ENCODE results near the gene ADAM17. TPM values are rescaled to one million over a fixed set of nuclear protein-coding genes. Genes with fewer than 3 reads are reported as not detected.
"Not testable (repeated sequence)": the region's sequence is repeated elsewhere in the genome, so short reads cannot be mapped to it uniquely, and the experiment has no call there.

ADAM17 gene
- total RNA-seq, 2 donors from 2014 or later, result 21.3 to 22.0 TPM

- intact Hi-C loops (cut with DNase I, micrococcal nuclease), result no loop called here
Observed at GRCh38 chr2:9573013-9573720, 17.5 kb upstream of the ADAM17 start.

GRCh38 chr2:9570182-9571060 is 14.8 kb upstream of the ADAM17 start:
- intact Hi-C loops (cut with DNase I, micrococcal nuclease), result no loop called here
- no peak for DNase-seq
- ATAC-seq, result no peak

More at GRCh38 chr2:9573013-9573720, 17.5 kb upstream of the ADAM17 start:
- DNase-seq (no peak), ATAC-seq (no peak)

GRCh38 chr2:9565436-9566153 is 10.0 kb upstream of the ADAM17 start:
- intact Hi-C loops (cut with DNase I, micrococcal nuclease), result no loop called here

GRCh38 chr2:9560628-9561027 is 5.0 kb upstream of the ADAM17 start:
- intact Hi-C loops (cut with DNase I, micrococcal nuclease), result no loop called here
- ATAC-seq (no peak), DNase-seq (no peak)

More at GRCh38 chr2:9565436-9566153, 10.0 kb upstream of the ADAM17 start:
- DNase-seq, result peak; percentile 46 to 76
- peak; percentile 87 for ATAC-seq

GRCh38 chr2:9558948-9559381 is 3.3 kb upstream of the ADAM17 start:
- intact Hi-C loops (cut with DNase I, micrococcal nuclease), result loop anchor here in 1 of 2 donors (10.0 kb wide), 1 partner anchor 66 kb away; no protein-coding TSS in a partner anchor
- ATAC-seq, result no peak
- no peak for DNase-seq

- intact Hi-C loops (cut with DNase I, micrococcal nuclease), result loop anchor here in 1 of 2 donors (10.0 kb wide), 1 partner anchor 69 kb away; no protein-coding TSS in a partner anchor
- no peak for DNase-seq
Observed at GRCh38 chr2:9556121-9556743, 602 bp upstream of the ADAM17 start.

GRCh38 chr2:9554921-9555296 is 721 bp downstream of the ADAM17 start:
- intact Hi-C loops (cut with DNase I, micrococcal nuclease), result loop anchor here in 1 of 2 donors (10.0 kb wide), 1 partner anchor 70 kb away; no protein-coding TSS in a partner anchor
- ATAC-seq (peak; percentile 38), DNase-seq (peak; percentile 41 to 47)

More at GRCh38 chr2:9556121-9556743, 602 bp upstream of the ADAM17 start:
- ATAC-seq, result peak; percentile 48

- DNase-seq, result no peak
- intact Hi-C loops (cut with DNase I, micrococcal nuclease), result loop anchor here in 1 of 2 donors (10.0 kb wide), 1 partner anchor 72 kb away; no protein-coding TSS in a partner anchor
- no peak for ATAC-seq
Observed at GRCh38 chr2:9552219-9553178, 3.1 kb downstream of the ADAM17 start.

GRCh38 chr2:9550859-9551391 is 4.7 kb downstream of the ADAM17 start:
- intact Hi-C loops (cut with DNase I, micrococcal nuclease), result loop anchor here in 1 of 2 donors (10.0 kb wide), 1 partner anchor 74 kb away; no protein-coding TSS in a partner anchor
- ATAC-seq, DNase-seq: not testable (repeated sequence)

- DNase-seq (no peak), ATAC-seq (no peak)
- intact Hi-C loops (cut with DNase I, micrococcal nuclease), result no loop called here
Observed at GRCh38 chr2:9549420-9549819, 6.2 kb downstream of the ADAM17 start.

- intact Hi-C loops (cut with DNase I, micrococcal nuclease), result no loop called here
- DNase-seq, result no peak
- peak; percentile 30 for ATAC-seq
Observed at GRCh38 chr2:9548506-9548905, 7.1 kb downstream of the ADAM17 start.

GRCh38 chr2:9547262-9547991 is 8.2 kb downstream of the ADAM17 start:
- no peak for ATAC-seq
- DNase-seq, result no peak
- intact Hi-C loops (cut with DNase I, micrococcal nuclease), result no loop called here

GRCh38 chr2:9545502-9545901 is 10.1 kb downstream of the ADAM17 start:
- ATAC-seq (no peak), DNase-seq (no peak)
- intact Hi-C loops (cut with DNase I, micrococcal nuclease), result no loop called here

- no peak for ATAC-seq
- intact Hi-C loops (cut with DNase I, micrococcal nuclease), result no loop called here
- no peak for DNase-seq
Observed at GRCh38 chr2:9543557-9543956, 12.1 kb downstream of the ADAM17 start.

- ATAC-seq (no peak), DNase-seq (no peak)
- intact Hi-C loops (cut with DNase I, micrococcal nuclease), result no loop called here
Observed at GRCh38 chr2:9539531-9539930, 16.1 kb downstream of the ADAM17 start.

- ATAC-seq (no peak), DNase-seq (no peak)
- intact Hi-C loops (cut with DNase I, micrococcal nuclease), result no loop called here
Observed at GRCh38 chr2:9538000-9538507, 17.6 kb downstream of the ADAM17 start.
